ENCODE measurements around the gene CCDC73.

The CCDC73 gene

GRCh38 chr11:32586576-32587190, 207.8 kb downstream of the CCDC73 start:
- no peak for DNase-seq (ENCODE audit: low spot score)

- no peak for DNase-seq (ENCODE audit: low spot score)
Observed at GRCh38 chr11:32584921-32585320, 209.5 kb downstream of the CCDC73 start.

GRCh38 chr11:32583459-32584271, 210.8 kb downstream of the CCDC73 start, which contains the start of gene EIF3M:
TSS of gene EIF3M (plus strand) at chr11:32583831. CDS start at chr11:32583888, 57 bp downstream.
- peak; percentile 96 for DNase-seq (ENCODE audit: low spot score)

GRCh38 chr11:32581556-32581955, 212.9 kb downstream of the CCDC73 start:
- no peak for DNase-seq (ENCODE audit: low spot score)

GRCh38 chr11:32580967-32581366, 213.5 kb downstream of the CCDC73 start:
- DNase-seq (ENCODE audit: low spot score), result no peak

- no peak for DNase-seq (ENCODE audit: low spot score)
Observed at GRCh38 chr11:32576456-32576855, 218.0 kb downstream of the CCDC73 start.

- DNase-seq (ENCODE audit: low spot score), result no peak
Observed at GRCh38 chr11:32575070-32575469, 219.4 kb downstream of the CCDC73 start.

GRCh38 chr11:32574421-32574820, 220.0 kb downstream of the CCDC73 start:
- DNase-seq (ENCODE audit: low spot score), result no peak

- no peak for DNase-seq (ENCODE audit: low spot score)
Observed at GRCh38 chr11:32573228-32573627, 221.2 kb downstream of the CCDC73 start.

- no peak for DNase-seq (ENCODE audit: low spot score)
Observed at GRCh38 chr11:32571039-32571438, 223.4 kb downstream of the CCDC73 start.

GRCh38 chr11:32569313-32569881, 225.1 kb downstream of the CCDC73 start:
- no peak for DNase-seq (ENCODE audit: low spot score)

- DNase-seq (ENCODE audit: low spot score), result no peak
Observed at GRCh38 chr11:32567154-32567553, 227.3 kb downstream of the CCDC73 start.

GRCh38 chr11:32566517-32566916, 227.9 kb downstream of the CCDC73 start:
- DNase-seq (ENCODE audit: low spot score), result no peak

- DNase-seq (ENCODE audit: low spot score), result no peak
Observed at GRCh38 chr11:32563600-32563959, 230.9 kb downstream of the CCDC73 start.

- DNase-seq (ENCODE audit: low spot score), result no peak
Observed at GRCh38 chr11:32562839-32563599, 231.4 kb downstream of the CCDC73 start.

GRCh38 chr11:32561835-32562234, 232.6 kb downstream of the CCDC73 start:
- DNase-seq (ENCODE audit: low spot score), result no peak

- DNase-seq (ENCODE audit: low spot score), result no peak
Observed at GRCh38 chr11:32555895-32556294, 238.6 kb downstream of the CCDC73 start.

- no peak for DNase-seq (ENCODE audit: low spot score)
Observed at GRCh38 chr11:32555091-32555490, 239.4 kb downstream of the CCDC73 start.

Measured in CD4-positive, alpha-beta T cell treated with Interleukin-2 at 100 ng/mL for 4 hours (primary cell).